Measurements from ENCODE around the gene SETD3. TPM values are rescaled to one million over a fixed set of nuclear protein-coding genes. Genes with fewer than 3 reads are reported as not detected.

Gene SETD3
- total and polyA plus RNA-seq, 10 of the 15 experiments (the other 5 are each of a cell fraction or from before 2014, with no cell fraction given) = 11.3 to 44.2 (median 36.5) TPM

GRCh38 chr14:99377951-99378350 lies 102.7 kb downstream of the SETD3 start:
- ATAC-seq (no peak), FAIRE-seq (no peak), DNase-seq (ENCODE audit: low read depth, low spot score) (no peak)
- in situ Hi-C loops (cut with MboI) (no loop called here), intact Hi-C loops (cut with micrococcal nuclease; ENCODE audit: unreplicated experiment) (no loop called here)
- no peaks in the 10 kb centered on the region for H4K20me1 ChIP-seq (ENCODE audit: control insufficient read depth, insufficient read depth)
- RAD21 ChIA-PET (ENCODE audit: unreplicated experiment) = interaction anchor here (0.6 kb wide), 1 partner anchor 26 kb away, joined by 3 read pairs; no protein-coding TSS in a partner anchor
- no peak overlapping the region for H3K9ac ChIP-seq (ENCODE audit: control insufficient read depth, insufficient read depth, low read length)
- H2AFZ ChIP-seq (ENCODE audit: control insufficient read depth, low read depth, low read length) = no peak overlapping the region
- POLR2A ChIA-PET = no interaction called here
- no peaks in the 10 kb centered on the region for H3K79me2 ChIP-seq (ENCODE audit: control insufficient read depth, insufficient read depth, low read length)
- SMC1A ChIA-PET (ENCODE audit: uncharacterized antibody, unreplicated experiment) = interaction anchor here (1.3 kb wide), 1 partner anchor 38 kb away, joined by 3 read pairs; no protein-coding TSS in a partner anchor
- no TSS peak for BruUV-seq (replicated peaks)
- no peaks in the 10 kb centered on the region for H3K9me3 ChIP-seq (replicated peaks; ENCODE audit: control insufficient read depth, insufficient read depth, low read length)
- WGBS (ENCODE audit: insufficient coverage, insufficient replicate concordance, low lambda C conversion rate, missing lambda C conversion rate) = 71% methylated on average over 7 of the region's 9 CpGs
- no peaks in the 10 kb centered on the region for H3K4me1 ChIP-seq (ENCODE audit: control insufficient read depth, insufficient read depth, low read length)
- H3K36me3 ChIP-seq (ENCODE audit: control insufficient read depth in 2 of 2, insufficient read depth in 2 of 2, low read length in 1 of 2) = no peaks in the 10 kb centered on the region
- H3K27ac ChIP-seq (ENCODE audit: control insufficient read depth, insufficient read depth) = no peak overlapping the region
- CTCF ChIA-PET = interaction anchor here (1.3 to 2.7 kb wide), 3 partner anchors 11 to 17 kb away, joined by 5 to 10 read pairs (median 8); no protein-coding TSS in a partner anchor
- H3K27me3 ChIP-seq (replicated peaks in 1 of 2; ENCODE audit: control insufficient read depth in 2 of 2, insufficient read depth in 2 of 2, low read length in 1 of 2) = no peaks in the 10 kb centered on the region; a peak in 1 of 4 replicates
- H3K4me3 ChIP-seq = no peak overlapping the region
- H3K4me2 ChIP-seq (ENCODE audit: control insufficient read depth, insufficient read depth) = no peak overlapping the region
- TF ChIP-seq REST (IDR thresholded peaks at IDR 0.05; ENCODE audit: low read depth, low read length) (no peak), ZSCAN29 (IDR thresholded peaks at IDR 0.05) (no peak), FOS (IDR thresholded peaks at IDR 0.05; ENCODE audit: borderline replicate concordance, extremely low read depth, insufficient read length) (no peak), NBN (IDR thresholded peaks at IDR 0.05) (no peak), HCFC1 (IDR thresholded peaks at IDR 0.05; ENCODE audit: low read length) (no peak), CUX1 (IDR thresholded peaks at IDR 0.05; ENCODE audit: insufficient replicate concordance, low read depth, low read length) (no peak), SREBF2 (IDR thresholded peaks at IDR 0.05; ENCODE audit: low read length) (no peak), BMI1 (IDR thresholded peaks at IDR 0.05; ENCODE audit: borderline replicate concordance) (no peak), KAT2A (conservative IDR thresholded peaks at IDR 0.05; ENCODE audit: control insufficient read depth, low read depth, low read length) (no peak), ZNF24 (IDR thresholded peaks at IDR 0.05) (no peak), POLR2AphosphoS2 (IDR thresholded peaks at IDR 0.05; ENCODE audit: low read depth, low read length) (no peak), ZBED1 (IDR thresholded peaks at IDR 0.05; ENCODE audit: borderline replicate concordance) (no peak), BHLHE40 (IDR thresholded peaks at IDR 0.05; ENCODE audit: borderline replicate concordance in 1 of 2, low read depth in 2 of 2, low read length in 1 of 2) (no peak)

Measured in GM12878 (cell line).